ENCODE data around the gene ARFRP1. TPM values are rescaled to one million over a fixed set of nuclear protein-coding genes. Genes with fewer than 3 reads are reported as not detected.

Gene ARFRP1
- total and polyA plus RNA-seq, 2 of the 13 experiments (the other 11 are each of a cell fraction or from before 2014, with no cell fraction given): 32.0 to 51.1 TPM

- peak; percentile 77 for TF ChIP-seq ZNF687 (CRISPR knock-in tag; IDR thresholded peaks at IDR 0.05)
- no peak for TF ChIP-seq ZNF430 (CRISPR knock-in tag; IDR thresholded peaks at IDR 0.05)
- TF ChIP-seq HOXA3 (CRISPR knock-in tag; IDR thresholded peaks at IDR 0.05): peak; percentile 82
- TF ChIP-seq, protein P1, sequence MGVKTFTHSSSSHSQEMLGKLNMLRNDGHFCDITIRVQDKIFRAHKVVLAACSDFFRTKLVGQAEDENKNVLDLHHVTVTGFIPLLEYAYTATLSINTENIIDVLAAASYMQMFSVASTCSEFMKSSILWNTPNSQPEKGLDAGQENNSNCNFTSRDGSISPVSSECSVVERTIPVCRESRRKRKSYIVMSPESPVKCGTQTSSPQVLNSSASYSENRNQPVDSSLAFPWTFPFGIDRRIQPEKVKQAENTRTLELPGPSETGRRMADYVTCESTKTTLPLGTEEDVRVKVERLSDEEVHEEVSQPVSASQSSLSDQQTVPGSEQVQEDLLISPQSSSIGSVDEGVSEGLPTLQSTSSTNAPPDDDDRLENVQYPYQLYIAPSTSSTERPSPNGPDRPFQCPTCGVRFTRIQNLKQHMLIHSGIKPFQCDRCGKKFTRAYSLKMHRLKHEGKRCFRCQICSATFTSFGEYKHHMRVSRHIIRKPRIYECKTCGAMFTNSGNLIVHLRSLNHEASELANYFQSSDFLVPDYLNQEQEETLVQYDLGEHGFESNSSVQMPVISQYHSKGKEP (CRISPR knock-in tag; IDR thresholded peaks at IDR 0.05): no peak
- TF ChIP-seq U2AF2 (IDR thresholded peaks at IDR 0.05; ENCODE audit: low read depth, low read length): 0 out of 2 replicates have a peak, but pooled peaks have one; percentile 10
- TF ChIP-seq, protein P2, sequence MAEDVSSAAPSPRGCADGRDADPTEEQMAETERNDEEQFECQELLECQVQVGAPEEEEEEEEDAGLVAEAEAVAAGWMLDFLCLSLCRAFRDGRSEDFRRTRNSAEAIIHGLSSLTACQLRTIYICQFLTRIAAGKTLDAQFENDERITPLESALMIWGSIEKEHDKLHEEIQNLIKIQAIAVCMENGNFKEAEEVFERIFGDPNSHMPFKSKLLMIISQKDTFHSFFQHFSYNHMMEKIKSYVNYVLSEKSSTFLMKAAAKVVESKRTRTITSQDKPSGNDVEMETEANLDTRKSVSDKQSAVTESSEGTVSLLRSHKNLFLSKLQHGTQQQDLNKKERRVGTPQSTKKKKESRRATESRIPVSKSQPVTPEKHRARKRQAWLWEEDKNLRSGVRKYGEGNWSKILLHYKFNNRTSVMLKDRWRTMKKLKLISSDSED (CRISPR knock-in tag; IDR thresholded peaks at IDR 0.05): no peak
- no peak for TF ChIP-seq ZNF292 (CRISPR knock-in tag; IDR thresholded peaks at IDR 0.05; ENCODE audit: borderline replicate concordance, low read depth)
- TF ChIP-seq, protein P3, sequence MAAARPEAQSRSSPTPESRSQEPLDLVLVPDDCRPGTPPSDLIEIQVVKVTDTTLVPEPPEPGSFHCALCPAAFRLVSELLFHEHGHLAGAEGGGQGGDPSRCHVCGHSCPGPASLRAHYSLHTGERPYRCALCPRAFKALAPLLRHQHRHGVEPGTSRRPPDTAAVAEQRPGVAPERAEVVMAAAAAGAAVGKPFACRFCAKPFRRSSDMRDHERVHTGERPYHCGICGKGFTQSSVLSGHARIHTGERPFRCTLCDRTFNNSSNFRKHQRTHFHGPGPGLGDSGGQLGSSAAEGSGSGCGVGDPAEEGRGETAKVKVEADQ (CRISPR knock-in tag; IDR thresholded peaks at IDR 0.05; ENCODE audit: borderline replicate concordance): peak; percentile 72; the same call in 1 of the 2 replicates
- TF ChIP-seq ZNF878 (CRISPR knock-in tag; IDR thresholded peaks at IDR 0.05): no peak
- TF ChIP-seq NFKBIZ (CRISPR knock-in tag; IDR thresholded peaks at IDR 0.05): no peak
- TF ChIP-seq, protein P4, sequence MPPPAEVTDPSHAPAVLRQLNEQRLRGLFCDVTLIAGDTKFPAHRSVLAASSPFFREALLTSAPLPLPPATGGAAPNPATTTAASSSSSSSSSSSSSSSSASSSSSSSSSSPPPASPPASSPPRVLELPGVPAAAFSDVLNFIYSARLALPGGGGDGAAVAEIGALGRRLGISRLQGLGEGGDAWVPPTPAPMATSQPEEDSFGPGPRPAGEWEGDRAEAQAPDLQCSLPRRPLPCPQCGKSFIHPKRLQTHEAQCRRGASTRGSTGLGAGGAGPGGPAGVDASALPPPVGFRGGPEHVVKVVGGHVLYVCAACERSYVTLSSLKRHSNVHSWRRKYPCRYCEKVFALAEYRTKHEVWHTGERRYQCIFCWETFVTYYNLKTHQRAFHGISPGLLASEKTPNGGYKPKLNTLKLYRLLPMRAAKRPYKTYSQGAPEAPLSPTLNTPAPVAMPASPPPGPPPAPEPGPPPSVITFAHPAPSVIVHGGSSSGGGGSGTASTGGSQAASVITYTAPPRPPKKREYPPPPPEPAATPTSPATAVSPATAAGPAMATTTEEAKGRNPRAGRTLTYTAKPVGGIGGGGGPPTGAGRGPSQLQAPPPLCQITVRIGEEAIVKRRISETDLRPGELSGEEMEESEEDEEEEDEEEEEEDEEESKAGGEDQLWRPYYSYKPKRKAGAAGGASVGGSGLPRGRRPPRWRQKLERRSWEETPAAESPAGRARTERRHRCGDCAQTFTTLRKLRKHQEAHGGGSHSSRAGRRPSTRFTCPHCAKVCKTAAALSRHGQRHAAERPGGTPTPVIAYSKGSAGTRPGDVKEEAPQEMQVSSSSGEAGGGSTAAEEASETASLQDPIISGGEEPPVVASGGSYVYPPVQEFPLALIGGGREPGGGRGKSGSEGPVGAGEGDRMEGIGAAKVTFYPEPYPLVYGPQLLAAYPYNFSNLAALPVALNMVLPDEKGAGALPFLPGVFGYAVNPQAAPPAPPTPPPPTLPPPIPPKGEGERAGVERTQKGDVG (CRISPR knock-in tag; IDR thresholded peaks at IDR 0.05; ENCODE audit: borderline replicate concordance): peak; percentile 95; the same call in 1 of the 2 replicates
- peak; percentile 97 for TF ChIP-seq ESRRA (CRISPR knock-in tag; IDR thresholded peaks at IDR 0.05; ENCODE audit: low read depth)
- 0 out of 2 replicates have a peak, but pooled peaks have one; percentile 67 for TF ChIP-seq ZNF44 (CRISPR knock-in tag; IDR thresholded peaks at IDR 0.05)
- 0 out of 2 replicates have a peak, but pooled peaks have one; percentile 8 for TF ChIP-seq THAP8 (CRISPR knock-in tag; IDR thresholded peaks at IDR 0.05; ENCODE audit: borderline replicate concordance)
- TF ChIP-seq ZNF589 (CRISPR knock-in tag; conservative IDR thresholded peaks at IDR 0.05): no peak
Observed at GRCh38 chr20:63734111-63734945, 26.6 kb upstream of the ARFRP1 start (continued).
